ENCODE data around the gene MSX1.
A peak's percentile ranks its signal among the peaks of the same experiment; 100 is the strongest.
"Not testable (repeated sequence)": the region's sequence is repeated elsewhere in the genome, so short reads cannot be mapped to it uniquely, and the experiment has no call there.

MSX1 gene
- total RNA-seq, result 0 to 0.54 reads per million in 2 donors

DNA sequence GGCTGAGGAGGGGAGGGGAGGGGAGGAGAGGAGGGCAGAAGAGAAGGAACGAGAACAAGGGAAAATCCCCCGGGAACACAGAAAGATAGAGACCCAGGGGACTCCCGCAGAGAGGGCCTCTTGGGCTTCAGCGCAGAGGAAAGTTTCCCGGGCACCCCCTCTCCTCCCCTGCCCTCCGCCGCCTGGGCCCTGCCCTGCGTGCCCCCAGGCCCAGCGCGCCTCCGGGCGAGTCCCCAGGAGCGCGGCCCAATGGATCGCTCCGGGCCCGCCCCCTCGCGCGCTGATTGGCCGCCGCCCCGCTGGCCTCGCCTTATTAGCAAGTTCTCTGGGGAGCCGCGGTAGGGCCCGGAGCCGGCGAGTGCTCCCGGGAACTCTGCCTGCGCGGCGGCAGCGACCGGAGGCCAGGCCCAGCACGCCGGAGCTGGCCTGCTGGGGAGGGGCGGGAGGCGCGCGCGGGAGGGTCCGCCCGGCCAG lies at the start of gene MSX1:
TSS of gene MSX1 (plus strand) at position 341 of the 474 bp plus-strand sequence. CDS start 235 bp downstream, outside the sequence.
- DNase-seq, result peak in 3 of 5 experiments; percentile 21 to 51 (median 24)

DNA sequence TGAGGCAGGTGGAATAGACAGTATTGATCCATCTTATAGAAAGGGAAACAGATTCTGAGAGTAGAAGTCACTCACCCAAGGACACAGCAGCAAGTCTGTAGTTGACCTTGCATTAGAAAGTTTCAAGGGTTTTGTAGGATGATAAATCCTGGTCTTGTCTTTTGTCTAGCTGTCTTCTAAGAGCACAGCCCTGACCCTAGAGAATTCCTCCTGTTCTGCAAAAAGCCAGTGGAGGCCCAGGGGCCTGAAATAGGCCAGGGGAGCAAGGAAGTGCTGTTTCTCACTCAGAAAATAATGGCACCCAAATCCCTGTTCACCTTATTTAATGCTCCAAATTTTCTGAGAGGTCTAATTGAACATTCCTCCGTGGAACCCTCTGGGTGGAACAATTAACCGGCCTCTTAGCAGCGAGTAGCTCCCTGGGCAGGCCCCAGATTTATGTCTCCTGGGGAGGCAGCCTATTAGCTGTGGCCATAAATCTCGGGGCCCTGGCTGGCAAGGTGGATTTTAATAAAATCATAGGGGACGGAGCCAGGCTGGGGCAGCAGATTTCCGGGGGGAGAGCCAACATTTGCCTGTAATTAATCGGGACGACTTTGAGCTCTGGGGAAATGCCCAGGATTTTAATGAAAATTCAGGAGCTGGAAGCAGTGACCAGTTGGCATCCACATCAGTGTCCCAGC lies 49.2 kb upstream of the MSX1 start:
- DNase-seq, result no peak

DNA sequence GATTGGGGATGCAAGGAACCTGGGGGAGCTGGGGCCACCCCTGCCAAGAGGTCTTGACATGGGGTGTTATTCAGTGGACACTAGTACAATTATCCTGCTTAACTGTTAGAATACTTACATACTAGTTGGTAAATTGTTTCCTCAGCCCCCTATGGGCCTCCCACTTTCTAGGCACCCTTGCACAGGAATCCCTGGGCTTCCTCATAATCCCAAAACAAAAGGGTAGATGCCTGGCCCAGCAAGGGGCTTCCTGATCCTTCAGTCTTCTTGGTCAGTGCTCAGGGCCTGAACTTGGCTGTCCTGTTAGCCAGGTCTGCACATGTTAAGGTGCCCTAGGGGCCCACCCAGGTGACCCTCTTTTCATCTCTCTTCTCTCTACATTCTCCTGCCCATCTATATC lies 48.7 kb upstream of the MSX1 start:
- no peak for DNase-seq

DNA sequence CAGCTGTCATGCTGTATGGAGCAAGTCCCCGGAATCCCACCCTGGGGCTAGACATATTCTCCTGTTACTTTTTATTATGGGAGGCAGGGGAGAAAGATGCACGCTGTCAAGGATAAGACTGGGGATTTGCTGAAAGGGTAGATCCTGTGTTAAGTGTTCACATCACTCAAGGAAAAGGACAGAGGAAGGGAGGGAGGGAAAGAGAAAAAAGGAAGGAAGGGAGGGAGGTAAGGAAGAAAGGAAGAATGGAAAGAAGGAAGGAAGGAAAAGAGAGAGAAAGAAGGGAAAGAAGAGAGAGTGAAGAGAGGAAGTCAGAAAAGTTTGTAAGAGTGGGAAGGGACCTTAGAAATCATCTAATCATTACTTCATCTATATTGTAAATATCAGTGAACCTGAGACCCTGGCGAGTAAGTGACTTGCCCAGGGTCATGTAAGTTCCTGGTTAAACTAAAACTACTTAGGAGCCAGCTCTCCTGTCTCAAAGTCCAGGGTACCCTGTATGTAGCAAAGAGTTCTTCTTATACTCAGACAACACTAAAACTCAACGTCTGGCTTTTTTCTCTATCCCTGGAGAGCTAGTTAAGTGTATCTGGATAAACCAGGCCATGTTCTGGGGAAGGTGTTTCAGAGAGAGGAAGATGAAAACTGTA lies 47.2 kb upstream of the MSX1 start:
- no peak for DNase-seq

DNA sequence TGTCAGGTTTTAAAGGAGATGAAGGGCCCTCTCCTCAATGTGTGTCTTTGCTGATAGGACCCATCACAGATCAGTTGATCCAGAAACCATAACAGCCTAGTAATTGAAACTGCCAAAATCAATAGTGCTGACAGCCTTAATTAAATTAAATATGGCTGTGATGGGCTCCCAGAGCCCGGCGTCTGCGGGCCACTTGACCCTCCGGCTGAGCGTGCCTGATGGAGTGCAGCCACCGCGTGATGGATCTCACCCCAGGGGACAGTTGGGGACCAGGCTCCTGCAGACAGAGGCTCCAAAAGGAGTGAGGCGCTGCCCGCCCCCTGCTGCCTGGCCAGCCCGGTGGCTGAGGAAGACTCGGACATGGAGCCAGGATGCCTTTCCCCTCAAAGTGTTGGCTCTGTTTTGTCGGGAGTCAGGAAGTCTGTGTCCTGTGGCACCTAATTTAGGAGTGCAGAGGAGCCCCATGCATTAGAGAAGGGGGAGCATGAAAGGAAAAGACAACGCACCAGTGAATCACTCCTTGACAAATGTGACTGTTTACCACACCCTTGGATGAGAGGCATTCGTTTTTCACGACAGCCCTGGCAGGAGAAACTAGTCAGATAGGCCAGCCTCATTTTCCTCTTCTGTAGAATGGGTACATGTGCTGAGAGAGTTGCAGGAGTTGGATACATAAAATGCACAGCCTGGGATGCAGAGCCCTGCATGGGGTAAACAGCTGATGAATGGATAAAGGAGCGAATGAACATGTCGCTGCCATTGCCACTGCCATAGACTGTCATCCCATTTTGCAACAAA lies 40.9 kb upstream of the MSX1 start:
- DNase-seq, result no peak

DNA sequence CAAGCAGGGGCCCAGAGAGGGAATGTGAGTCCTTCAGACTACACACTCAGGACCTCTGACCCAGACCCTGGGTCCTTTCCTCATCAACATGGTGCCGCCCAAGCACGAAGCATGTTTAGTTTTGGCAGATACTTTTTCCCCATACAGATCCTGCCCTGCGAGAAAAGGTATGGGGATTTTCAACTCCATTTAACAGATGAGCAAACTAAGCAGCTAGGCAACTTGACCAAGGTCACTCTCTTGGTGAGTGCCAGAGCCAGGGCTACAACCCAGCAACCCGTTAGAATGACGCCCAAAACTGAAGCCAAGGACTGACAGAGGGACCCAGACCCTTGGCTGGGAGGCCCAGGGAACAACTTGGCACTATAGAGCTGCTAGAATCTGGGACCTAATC lies 40.3 kb upstream of the MSX1 start:
- DNase-seq, result no peak

DNA sequence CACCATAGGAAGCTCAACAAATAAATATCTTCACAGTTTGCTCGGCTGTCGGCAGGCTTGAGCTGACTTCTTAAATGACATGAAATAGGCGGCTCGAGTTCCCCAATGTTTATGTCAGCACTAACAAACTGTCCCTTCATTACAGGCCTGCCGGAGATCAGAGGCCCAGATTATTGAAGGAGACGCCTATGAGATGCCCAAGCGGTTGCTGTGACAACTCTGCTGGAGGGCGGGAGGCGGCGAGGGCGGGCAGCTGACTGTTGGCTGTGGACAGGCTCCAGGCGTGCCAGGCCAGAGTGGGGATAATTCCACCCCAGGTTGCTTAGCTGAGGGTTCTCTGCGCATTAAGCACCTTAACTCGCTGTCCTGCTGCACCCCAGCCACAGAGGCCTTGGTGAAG lies 39.2 kb upstream of the MSX1 start:
- DNase-seq, result no peak

DNA sequence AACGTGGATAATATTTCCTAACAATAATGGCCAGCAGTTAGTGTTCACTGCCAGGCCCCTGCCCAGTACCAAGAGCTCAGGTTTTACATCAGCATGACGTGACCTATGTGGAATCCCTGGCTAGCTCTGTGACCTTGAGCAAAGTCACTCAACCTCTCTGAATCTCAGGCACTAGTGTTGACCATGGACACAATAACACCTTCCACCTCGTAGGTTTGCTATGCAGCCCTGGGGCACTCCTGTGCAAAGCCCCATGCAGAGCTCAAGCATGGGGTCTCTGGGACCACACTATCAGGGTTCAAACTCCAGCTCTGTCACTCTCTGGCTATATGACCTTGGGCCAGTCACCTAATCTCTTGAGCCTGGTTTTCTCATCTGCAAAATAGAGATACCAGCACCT lies 38.7 kb upstream of the MSX1 start:
- DNase-seq, result no peak

DNA sequence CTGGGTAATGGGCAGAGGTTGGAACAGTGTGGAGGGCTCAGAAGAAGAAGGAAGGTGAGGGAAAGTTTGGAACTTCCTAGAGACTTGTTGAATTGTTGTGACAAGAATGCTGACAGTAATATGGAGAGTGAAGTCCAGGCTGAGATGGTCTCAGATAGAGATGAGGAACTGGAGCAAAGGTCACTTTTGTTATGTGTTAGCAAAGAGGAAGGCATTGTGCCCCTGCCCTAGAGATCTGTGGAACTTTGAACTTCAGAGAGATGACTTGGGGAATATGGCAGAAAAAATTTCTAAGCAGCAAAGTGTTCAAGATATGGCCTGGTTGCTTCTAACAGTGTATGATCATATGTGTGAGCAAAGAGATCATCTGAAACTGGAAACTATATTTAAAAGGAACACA lies 37.9 kb upstream of the MSX1 start:
- no peak for DNase-seq

DNA sequence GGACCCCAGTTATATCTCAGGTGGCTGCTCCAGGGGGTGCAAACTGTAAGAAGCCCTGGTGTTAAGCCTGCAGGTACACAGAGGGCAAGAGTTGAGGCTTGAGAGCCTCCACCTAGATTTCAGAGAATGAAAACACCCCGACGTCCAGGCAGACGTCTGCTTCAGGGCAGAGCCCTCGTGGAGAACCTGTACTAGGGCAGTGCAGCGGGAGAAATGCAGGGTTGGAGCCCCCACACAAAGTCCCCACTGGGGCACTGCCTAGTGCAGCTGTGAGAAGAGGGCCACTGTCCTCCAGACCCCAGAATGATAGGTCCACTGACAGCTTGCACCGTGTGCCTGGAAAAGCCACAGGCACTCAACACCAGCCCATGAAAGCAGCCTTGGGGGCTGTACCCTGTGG lies 37.2 kb upstream of the MSX1 start:
- not testable (repeated sequence) for DNase-seq

DNA sequence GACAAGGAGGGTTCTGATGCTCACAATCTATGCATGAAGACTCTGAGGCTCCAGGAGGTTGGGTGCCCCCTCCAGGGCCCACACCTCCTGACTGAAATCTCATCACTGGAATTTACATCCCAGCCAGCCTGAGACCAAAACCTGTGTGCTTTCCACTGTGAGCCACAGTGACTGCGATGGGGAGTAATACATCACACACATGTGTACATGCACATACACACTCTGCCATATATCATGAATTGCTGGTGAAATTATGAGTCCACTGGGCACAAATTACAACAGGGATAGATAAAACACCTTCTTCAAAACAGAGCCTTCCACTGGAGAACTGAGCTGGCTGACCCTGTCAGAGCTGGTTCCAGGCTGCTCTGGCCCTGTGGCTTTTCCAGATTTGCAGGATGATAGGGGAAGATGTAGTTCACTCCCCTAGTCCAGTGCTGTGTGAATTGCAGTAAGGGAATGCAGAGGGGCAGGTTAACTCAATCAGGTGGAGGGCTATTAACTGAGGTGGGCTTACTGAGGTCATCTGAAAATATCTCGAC lies 35.8 kb upstream of the MSX1 start:
- DNase-seq, result no peak

DNA sequence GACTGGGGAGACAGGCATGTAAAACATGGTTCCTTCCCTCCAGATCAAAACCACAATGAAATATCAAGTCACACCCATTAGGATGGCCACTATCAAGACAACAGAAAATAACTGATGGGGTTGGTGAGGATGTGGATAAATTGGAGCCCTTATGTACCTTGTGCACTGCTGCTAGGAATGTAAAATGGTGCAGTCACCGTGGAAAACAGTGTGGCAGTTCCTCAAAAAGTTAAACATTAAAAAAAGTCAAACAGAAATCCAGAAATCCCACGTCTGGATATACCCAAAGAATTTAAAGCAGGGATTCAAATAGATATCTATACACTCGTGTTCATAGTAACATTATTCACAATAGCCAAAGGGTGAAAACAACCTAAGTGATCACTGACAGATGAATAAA lies 35.2 kb upstream of the MSX1 start:
- no peak for DNase-seq

DNA sequence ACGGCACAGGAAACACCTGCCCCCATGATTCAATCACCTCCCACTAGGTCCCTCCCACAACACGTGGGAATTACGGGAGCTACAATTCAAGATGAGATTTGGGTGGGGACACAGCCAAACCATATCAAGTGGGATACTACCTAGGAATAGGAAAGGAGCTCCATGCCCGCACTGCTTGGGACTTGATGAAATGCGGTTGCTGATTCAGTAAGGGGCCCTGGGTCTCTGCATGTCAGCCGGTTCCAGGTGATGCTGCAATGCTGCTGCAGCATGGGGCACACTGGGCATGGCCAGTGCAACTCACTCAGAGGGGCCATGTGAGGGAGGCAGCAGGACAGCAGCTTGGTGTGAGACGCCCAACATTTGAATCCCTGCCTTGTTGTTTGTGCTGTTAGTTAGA lies 34.0 kb upstream of the MSX1 start:
- no peak for DNase-seq

DNA sequence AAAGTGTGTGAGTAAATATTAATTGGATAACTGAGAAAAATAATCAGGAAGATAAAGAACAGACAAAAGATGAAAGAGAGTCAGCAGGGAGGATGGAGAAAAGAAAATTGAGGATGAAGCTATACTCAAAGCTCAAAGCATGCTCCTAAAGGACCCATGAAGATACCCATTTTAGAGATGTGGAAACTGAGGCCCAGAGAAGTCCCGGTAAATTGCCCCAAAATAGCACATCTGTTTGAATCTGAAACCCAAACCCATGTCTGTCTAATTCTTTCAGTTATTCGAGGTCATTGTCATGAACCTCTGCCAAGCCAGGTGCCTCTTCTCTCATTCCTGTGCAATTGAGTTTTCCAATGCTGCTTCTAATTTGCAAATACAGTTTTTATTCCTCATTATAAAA lies 29.6 kb upstream of the MSX1 start:
- no peak for DNase-seq

DNA sequence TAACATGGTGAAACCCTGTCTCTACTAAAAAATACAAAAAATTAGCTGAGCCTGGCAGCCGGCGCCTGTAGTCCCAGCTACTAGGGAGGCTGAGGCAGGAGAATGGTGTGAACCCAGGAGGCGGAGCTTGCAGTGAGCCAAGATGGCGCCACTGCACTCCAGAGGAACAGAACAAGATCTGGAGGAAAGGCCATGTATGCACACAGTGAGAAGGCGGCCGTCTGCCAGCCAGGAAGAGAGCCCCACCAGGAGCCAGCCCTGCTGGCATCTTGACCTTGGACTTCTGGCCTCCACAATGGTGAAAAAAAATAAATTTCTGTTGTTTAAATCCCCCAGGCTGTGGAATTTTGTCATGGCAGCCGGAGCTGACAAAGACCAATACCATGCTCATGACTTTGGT lies 28.2 kb upstream of the MSX1 start:
- no peak for DNase-seq

DNA sequence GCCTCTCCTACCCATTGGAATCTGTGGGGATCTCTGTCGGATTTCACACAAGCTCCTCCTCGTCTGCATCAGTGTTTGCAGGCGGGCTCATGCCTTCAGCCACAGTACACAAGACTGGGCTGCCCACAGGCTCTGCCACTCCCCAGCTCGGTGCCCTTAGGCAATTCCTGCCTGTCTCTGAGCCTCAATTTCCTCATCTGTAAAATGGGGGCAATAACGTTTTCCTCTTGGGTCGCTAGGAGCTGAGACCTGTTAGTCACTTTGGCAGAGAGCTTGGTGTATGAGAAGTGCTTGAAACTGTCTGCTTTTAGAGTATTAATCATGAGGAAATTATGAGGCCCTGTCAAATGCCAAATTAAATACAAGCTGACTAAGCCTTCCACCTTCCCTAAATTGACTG lies 27.6 kb upstream of the MSX1 start:
- DNase-seq, result no peak

DNA sequence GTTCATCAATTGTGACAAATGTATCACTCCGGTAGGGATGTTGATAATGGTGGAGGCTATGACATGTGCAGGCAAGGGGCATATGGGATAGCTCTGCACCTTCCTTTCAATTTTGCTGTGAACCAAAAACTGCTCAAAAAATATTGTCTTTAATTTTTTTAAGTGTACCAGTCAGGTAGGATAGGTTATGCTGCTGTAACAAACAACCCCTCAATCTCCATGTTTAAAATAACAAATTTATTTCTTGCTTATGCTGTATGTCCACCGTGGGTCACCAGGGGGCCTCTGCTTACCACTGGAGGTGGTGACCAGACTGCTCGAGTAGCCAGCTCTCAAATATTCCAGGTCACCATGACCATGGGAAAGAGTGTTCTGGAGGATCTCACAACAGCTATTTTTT lies 23.4 kb upstream of the MSX1 start:
- no peak for DNase-seq

DNA sequence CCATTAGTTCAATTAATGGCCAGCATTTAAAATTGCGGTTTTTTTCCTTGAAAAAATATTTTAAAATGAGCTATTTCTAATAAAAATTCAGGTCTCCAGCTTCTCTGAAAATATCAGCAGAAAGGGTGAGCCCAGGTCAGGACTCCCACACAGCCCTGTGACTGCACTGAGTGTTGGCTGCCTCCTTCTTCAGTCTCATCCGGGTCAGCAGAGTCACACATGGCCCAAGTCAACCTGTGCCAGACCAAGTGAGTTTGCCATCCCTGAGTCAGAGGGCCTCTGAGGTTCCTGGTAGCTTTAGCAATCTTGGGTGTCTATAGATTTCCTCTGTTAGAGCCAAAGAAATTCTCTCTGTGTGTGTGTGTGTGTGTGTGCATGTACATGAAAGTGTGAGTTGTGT lies 22.1 kb upstream of the MSX1 start:
- no peak for DNase-seq

DNA sequence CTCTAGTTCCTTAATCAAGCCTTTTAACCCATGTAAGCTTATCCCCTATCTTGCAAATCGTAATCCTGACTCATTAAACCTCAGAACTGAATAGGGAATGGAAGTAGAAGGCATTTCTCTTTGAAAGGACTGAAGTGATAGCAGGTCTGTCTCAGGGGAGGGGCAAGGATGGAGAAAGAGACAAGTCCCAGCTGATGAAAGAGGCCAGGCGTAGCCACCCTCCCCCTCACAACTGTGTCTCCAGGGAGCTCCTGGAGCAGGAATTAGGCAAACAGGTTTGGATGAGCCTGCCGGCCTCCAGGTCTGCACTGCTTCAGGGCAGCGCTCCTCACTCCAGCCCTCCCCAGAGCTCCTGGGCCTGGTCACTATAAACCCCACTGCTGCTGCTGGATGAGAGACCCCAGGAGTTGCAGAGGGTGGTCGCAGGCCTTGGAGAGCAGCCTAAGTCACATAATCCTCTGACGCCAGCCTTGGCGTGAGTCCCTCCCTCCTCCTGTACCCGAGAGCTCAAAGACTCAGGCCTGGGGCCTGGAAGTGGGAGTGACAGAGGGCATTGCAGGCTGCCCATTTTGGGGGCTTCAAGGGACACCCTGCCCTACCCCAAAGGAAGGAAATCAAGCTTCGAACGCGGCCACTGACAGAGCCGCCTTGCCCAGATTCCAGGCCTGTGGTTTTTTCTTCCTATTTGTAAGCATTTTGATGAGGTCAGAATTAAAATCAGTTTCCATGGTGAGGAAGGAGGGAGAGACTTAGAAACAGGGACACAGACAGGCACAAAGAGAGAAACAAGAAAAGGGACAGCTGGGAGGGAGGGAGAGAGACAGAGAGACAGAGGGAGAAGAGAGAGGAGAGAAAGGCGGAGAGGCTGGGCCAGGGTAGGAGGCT lies 21.2 kb upstream of the MSX1 start:
- no peak for DNase-seq

DNA sequence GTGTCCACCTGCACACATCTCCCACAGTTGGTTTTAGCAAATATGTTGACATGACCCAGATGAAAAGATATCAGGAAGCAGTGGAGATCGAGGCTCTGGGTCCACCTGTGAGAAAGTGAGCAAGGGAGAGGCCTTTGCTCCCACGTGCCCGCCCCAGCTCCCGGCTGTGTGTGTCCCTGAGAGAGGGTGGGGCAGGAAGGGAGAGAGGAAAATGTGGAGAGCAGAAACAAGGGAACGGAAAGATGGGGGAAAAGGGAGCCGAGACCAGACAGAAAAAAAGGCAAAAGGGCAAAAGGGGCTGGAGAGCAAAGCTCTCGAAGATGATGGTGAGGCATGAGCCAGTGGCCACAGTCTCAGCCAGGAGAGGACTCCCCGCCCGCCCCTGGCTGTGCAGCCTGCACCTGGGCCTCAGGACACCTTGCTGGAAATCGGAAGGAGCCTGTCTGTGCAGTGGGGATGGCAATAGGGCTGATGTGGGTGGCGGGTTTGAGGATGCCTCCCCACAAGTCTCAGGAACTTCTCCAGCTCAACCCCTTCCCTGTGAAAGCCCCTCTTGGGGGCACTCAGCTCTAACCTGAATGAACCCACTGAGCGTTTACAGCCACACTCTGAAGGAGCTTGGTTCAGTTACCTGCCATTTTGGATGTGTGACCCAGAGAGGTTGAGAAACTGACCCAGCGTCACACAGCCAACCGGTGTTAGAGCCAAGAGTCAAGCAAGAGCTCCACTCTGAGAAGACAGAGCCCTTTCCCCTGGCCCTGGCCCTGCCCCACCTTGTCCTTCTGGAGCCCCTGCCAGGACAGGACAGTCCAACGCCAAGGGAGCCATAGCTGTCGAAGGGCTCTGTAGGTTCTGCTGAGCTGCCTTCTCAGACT lies 20.3 kb upstream of the MSX1 start:
- DNase-seq, result no peak

DNA sequence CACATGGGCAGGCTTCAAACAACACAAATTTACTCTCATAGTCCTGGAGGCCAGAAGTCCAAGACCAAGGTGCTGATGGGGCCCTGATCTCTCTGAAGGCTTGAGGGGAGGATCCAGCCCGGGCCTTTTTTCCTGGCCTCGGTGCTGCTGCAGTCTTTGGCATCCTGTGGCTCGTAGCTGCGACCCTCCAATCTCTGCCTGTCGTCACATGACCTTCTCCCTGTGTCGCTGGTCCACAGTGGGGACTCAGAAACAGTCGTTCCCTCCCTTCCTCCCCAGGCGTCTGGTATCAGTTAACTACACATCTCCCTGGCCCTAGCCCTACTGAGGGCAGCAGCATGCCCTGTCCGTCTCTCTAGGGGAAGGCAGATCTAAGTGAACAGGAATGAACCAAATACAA lies 19.1 kb upstream of the MSX1 start:
- no peak for DNase-seq
